Measurements from ENCODE around the gene ARMC7.

The ARMC7 gene

GRCh38 chr17:75144816-75145512, 35.2 kb downstream of the ARMC7 start:
- no peak overlapping the region for H2AK5ac ChIP-seq (ENCODE audit: low read length)
- H4K12ac ChIP-seq (ENCODE audit: low read depth, low read length), result no peak overlapping the region
- no peaks in the 10 kb centered on the region for H3K79me2 ChIP-seq (ENCODE audit: control insufficient read depth, insufficient read depth, low read length, poor library complexity)
- no peaks in the 10 kb centered on the region for H3K27me3 ChIP-seq (ENCODE audit: insufficient read depth, low read length)
- no peak overlapping the region for H2BK12ac ChIP-seq (ENCODE audit: low read length)
- H3K4me3 ChIP-seq (ENCODE audit: low read depth, low read length), result no peak overlapping the region
- H3K4me1 ChIP-seq (ENCODE audit: control insufficient read depth in 1 of 2, insufficient read depth in 2 of 2, low read length in 2 of 2), result no peaks in the 10 kb centered on the region
- H3K79me1 ChIP-seq (ENCODE audit: low read length), result no peaks in the 10 kb centered on the region
- H3K18ac ChIP-seq (ENCODE audit: low read length), result no peak overlapping the region
- H4K91ac ChIP-seq (ENCODE audit: low read depth, low read length), result no peak overlapping the region
- no peak overlapping the region for H2BK5ac ChIP-seq (ENCODE audit: low read depth, low read length, poor library complexity)
- H2AFZ ChIP-seq (ENCODE audit: insufficient read depth, low read length, poor library complexity), result no peak overlapping the region
- no peak overlapping the region for H2BK120ac ChIP-seq (ENCODE audit: insufficient read depth, low read length, poor library complexity)
- H4K8ac ChIP-seq (ENCODE audit: low read depth, low read length), result no peak overlapping the region
- H3K4me2 ChIP-seq (ENCODE audit: low read length), result no peak overlapping the region
- peaks cover 58 to 74% of the 10 kb centered on the region in 2 experiments for H3K36me3 ChIP-seq (ENCODE audit: control insufficient read depth in 1 of 2, insufficient read depth in 2 of 2, low read length in 2 of 2)
- DNase-seq, result no peak
- H3K9me3 ChIP-seq (ENCODE audit: insufficient read depth, low read depth, low read length), result no peaks in the 10 kb centered on the region
- WGBS (ENCODE audit: extremely low coverage, insufficient coverage, insufficient read length), result no CpG with 5 or more reads among the region's 11 CpGs
- no peak overlapping the region for H3K14ac ChIP-seq (ENCODE audit: low read length)
- no peak overlapping the region for H3K23ac ChIP-seq (ENCODE audit: low read length)
- H3K4ac ChIP-seq (ENCODE audit: low read depth, low read length), result no peak overlapping the region
- H3K9ac ChIP-seq (ENCODE audit: low read length), result no peak overlapping the region
- H3K27ac ChIP-seq (ENCODE audit: low read depth, low read length), result no peak overlapping the region

DNA sequence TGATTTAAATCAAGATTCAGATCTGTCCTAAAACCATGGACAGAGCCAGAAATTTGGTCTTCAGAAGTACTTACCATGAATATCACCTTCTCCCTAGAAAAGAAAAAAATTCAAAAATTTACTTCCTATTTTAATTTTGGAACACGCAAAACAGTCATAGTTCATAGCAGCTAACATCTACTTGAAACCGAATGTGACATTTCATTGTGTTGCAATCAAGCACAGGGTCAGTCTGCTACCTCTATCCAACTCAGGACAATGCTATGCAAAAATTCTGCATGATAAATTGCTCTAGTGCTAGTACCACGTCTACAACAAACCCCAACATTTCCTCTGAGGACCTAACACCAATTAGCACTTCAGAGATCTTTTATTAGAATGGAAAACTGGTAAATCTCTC, 36.8 kb downstream of the ARMC7 start:
- no peak overlapping the region for H3K27ac ChIP-seq (ENCODE audit: low read depth, low read length)
- H3K9me3 ChIP-seq (ENCODE audit: insufficient read depth, low read depth, low read length), result no peaks in the 10 kb centered on the region
- H2AFZ ChIP-seq (ENCODE audit: insufficient read depth, low read length, poor library complexity), result no peak overlapping the region
- no peak overlapping the region for H2BK12ac ChIP-seq (ENCODE audit: low read length)
- no peaks in the 10 kb centered on the region for H3K27me3 ChIP-seq (ENCODE audit: insufficient read depth, low read length)
- H3K4me3 ChIP-seq (ENCODE audit: low read depth, low read length), result no peak overlapping the region
- H4K12ac ChIP-seq (ENCODE audit: low read depth, low read length), result no peak overlapping the region
- H3K14ac ChIP-seq (ENCODE audit: low read length), result no peak overlapping the region
- no peaks in the 10 kb centered on the region for H3K79me1 ChIP-seq (ENCODE audit: low read length)
- no peak overlapping the region for H3K4ac ChIP-seq (ENCODE audit: low read depth, low read length)
- H2BK120ac ChIP-seq (ENCODE audit: insufficient read depth, low read length, poor library complexity), result no peak overlapping the region
- H3K18ac ChIP-seq (ENCODE audit: low read length), result no peak overlapping the region
- H3K79me2 ChIP-seq (ENCODE audit: control insufficient read depth, insufficient read depth, low read length, poor library complexity), result peaks cover 9% of the 10 kb centered on the region
- no CpG with 5 or more reads among the region's 3 CpGs for WGBS (ENCODE audit: extremely low coverage, insufficient coverage, insufficient read length)
- H2BK5ac ChIP-seq (ENCODE audit: low read depth, low read length, poor library complexity), result no peak overlapping the region
- no peak overlapping the region for H2AK5ac ChIP-seq (ENCODE audit: low read length)
- peaks cover 48 to 60% of the 10 kb centered on the region in 2 experiments for H3K36me3 ChIP-seq (ENCODE audit: control insufficient read depth in 1 of 2, insufficient read depth in 2 of 2, low read length in 2 of 2)
- no peak overlapping the region for H3K4me2 ChIP-seq (ENCODE audit: low read length)
- H4K8ac ChIP-seq (ENCODE audit: low read depth, low read length), result no peak overlapping the region
- H3K9ac ChIP-seq (ENCODE audit: low read length), result no peak overlapping the region
- DNase-seq, result peak; percentile 37 to 84
- H4K91ac ChIP-seq (ENCODE audit: low read depth, low read length), result no peak overlapping the region
- no peaks in the 10 kb centered on the region for H3K4me1 ChIP-seq (ENCODE audit: control insufficient read depth in 1 of 2, insufficient read depth in 2 of 2, low read length in 2 of 2)
- no peak overlapping the region for H3K23ac ChIP-seq (ENCODE audit: low read length)

DNA sequence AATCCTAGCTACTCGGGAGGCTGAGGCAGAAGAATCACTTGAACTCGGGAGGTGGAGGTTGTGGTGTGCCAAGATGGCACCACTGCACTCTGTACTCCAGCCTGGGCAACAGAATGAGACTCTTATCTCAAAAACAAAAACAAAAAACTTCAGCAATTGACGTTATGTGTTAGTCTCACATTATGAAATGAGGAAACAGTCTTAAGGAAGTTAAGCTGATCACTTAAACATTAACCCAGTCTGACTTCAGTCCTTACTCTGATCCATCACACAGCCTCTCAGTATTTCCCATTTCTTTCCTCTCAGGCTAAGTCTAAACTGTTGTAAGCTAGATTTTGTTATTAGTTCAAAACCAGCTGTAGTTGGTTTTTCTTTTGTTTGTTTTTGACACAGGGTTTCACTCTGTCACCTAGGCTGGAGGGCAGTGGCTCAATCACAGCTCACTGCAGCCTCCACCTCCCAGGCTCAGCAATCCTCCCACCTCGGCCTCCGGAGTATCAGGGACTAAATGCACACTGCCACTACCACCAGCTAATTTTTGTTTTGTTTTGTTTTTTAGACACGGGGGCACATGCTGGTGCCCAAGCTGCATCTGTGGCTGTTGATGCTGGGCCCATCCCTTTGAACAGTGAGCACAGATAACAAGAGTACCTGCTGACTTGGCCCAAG, 38.2 kb downstream of the ARMC7 start:
- H3K36me3 ChIP-seq (ENCODE audit: control insufficient read depth in 1 of 2, insufficient read depth in 2 of 2, low read length in 2 of 2), result peaks cover 38 to 50% of the 10 kb centered on the region in 2 experiments
- no peak overlapping the region for H3K14ac ChIP-seq (ENCODE audit: low read length)
- H3K23ac ChIP-seq (ENCODE audit: low read length), result no peak overlapping the region
- no peaks in the 10 kb centered on the region for H3K79me1 ChIP-seq (ENCODE audit: low read length)
- H2AK5ac ChIP-seq (ENCODE audit: low read length), result no peak overlapping the region
- no peak overlapping the region for H2BK12ac ChIP-seq (ENCODE audit: low read length)
- DNase-seq, result no peak
- no peak overlapping the region for H4K91ac ChIP-seq (ENCODE audit: low read depth, low read length)
- H2BK5ac ChIP-seq (ENCODE audit: low read depth, low read length, poor library complexity), result no peak overlapping the region
- H3K18ac ChIP-seq (ENCODE audit: low read length), result no peak overlapping the region
- H3K4me1 ChIP-seq (ENCODE audit: control insufficient read depth in 1 of 2, insufficient read depth in 2 of 2, low read length in 2 of 2), result peaks cover 0 to 3% of the 10 kb centered on the region in 2 experiments
- no peak overlapping the region for H3K4me3 ChIP-seq (ENCODE audit: low read depth, low read length)
- H3K79me2 ChIP-seq (ENCODE audit: control insufficient read depth, insufficient read depth, low read length, poor library complexity), result peaks cover 12% of the 10 kb centered on the region
- H2AFZ ChIP-seq (ENCODE audit: insufficient read depth, low read length, poor library complexity), result no peak overlapping the region
- no peak overlapping the region for H3K9ac ChIP-seq (ENCODE audit: low read length)
- H3K27me3 ChIP-seq (ENCODE audit: insufficient read depth, low read length), result no peaks in the 10 kb centered on the region
- no peaks in the 10 kb centered on the region for H3K9me3 ChIP-seq (ENCODE audit: insufficient read depth, low read depth, low read length)
- no peak overlapping the region for H4K8ac ChIP-seq (ENCODE audit: low read depth, low read length)
- H3K4ac ChIP-seq (ENCODE audit: low read depth, low read length), result no peak overlapping the region
- no CpG with 5 or more reads among the region's 6 CpGs for WGBS (ENCODE audit: extremely low coverage, insufficient coverage, insufficient read length)
- no peak overlapping the region for H4K12ac ChIP-seq (ENCODE audit: low read depth, low read length)
- no peak overlapping the region for H2BK120ac ChIP-seq (ENCODE audit: insufficient read depth, low read length, poor library complexity)
- no peak overlapping the region for H3K4me2 ChIP-seq (ENCODE audit: low read length)
- no peak overlapping the region for H3K27ac ChIP-seq (ENCODE audit: low read depth, low read length)

DNA sequence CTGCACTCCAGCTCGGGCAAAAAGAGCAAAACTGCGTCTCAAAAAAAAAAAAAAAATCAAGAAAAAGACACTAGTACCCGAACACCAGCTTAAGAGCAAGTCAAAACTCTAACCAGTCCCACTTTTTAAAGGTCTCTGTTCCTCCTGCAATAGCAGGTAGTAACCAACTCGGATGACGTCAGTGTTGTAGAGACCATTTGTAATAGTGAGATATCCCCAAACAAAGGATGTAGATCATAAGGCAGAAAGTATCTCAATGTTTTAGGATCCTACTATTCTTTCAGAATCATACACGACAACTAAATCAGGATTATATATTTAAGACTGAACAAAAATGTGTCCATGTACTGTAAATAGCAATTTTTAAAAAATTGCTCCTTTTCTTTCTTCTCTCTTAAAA, 42.2 kb downstream of the ARMC7 start:
- Histone ChIP-seq H3K4me3 (ENCODE audit: low read depth, low read length) (no peak overlapping the region), H4K8ac (ENCODE audit: low read depth, low read length) (no peak overlapping the region), H3K4ac (ENCODE audit: low read depth, low read length) (peak overlapping the region; percentile 71), H3K4me2 (ENCODE audit: low read length) (no peak overlapping the region), H3K36me3 (ENCODE audit: control insufficient read depth in 1 of 2, insufficient read depth in 2 of 2, low read length in 2 of 2) (peaks cover 10 to 15% of the 10 kb centered on the region in 2 experiments), H3K23ac (ENCODE audit: low read length) (no peak overlapping the region), H3K14ac (ENCODE audit: low read length) (no peak overlapping the region), H2BK5ac (ENCODE audit: low read depth, low read length, poor library complexity) (no peak overlapping the region), H3K79me1 (ENCODE audit: low read length) (peaks cover 7% of the 10 kb centered on the region), H3K4me1 (ENCODE audit: control insufficient read depth in 1 of 2, insufficient read depth in 2 of 2, low read length in 2 of 2) (peaks cover 0 to 10% of the 10 kb centered on the region in 2 experiments), H2BK12ac (ENCODE audit: low read length) (no peak overlapping the region), H4K12ac (ENCODE audit: low read depth, low read length) (no peak overlapping the region), H3K79me2 (ENCODE audit: control insufficient read depth, insufficient read depth, low read length, poor library complexity) (peaks cover 23% of the 10 kb centered on the region), H3K18ac (ENCODE audit: low read length) (no peak overlapping the region), H4K91ac (ENCODE audit: low read depth, low read length) (no peak overlapping the region), H3K27me3 (ENCODE audit: insufficient read depth, low read length) (no peaks in the 10 kb centered on the region), H3K27ac (ENCODE audit: low read depth, low read length) (no peak overlapping the region), H2AFZ (ENCODE audit: insufficient read depth, low read length, poor library complexity) (no peak overlapping the region), H2BK120ac (ENCODE audit: insufficient read depth, low read length, poor library complexity) (no peak overlapping the region), H3K9ac (ENCODE audit: low read length) (no peak overlapping the region), H3K9me3 (ENCODE audit: insufficient read depth, low read depth, low read length) (no peaks in the 10 kb centered on the region), H2AK5ac (ENCODE audit: low read length) (no peak overlapping the region)
- no CpG with 5 or more reads among the region's 6 CpGs for WGBS (ENCODE audit: extremely low coverage, insufficient coverage, insufficient read length)
- peak in 1 of 2 donors; percentile 65 for DNase-seq

All from trophoblast cell (in vitro differentiated cells and primary cell).